WTC11 (cell line): ENCODE results near the gene SPOP. TPM values are rescaled to one million over a fixed set of nuclear protein-coding genes. Genes with fewer than 3 reads are reported as not detected.

Source experiments
- ATAC-seq: fragments of 200-7000 bp; cut with Tn5 transposase; 2 replicates; pipeline ENCODE4 v1.10.0; 2021; ENCODE audit warnings: mild to moderate bottlenecking, moderate library complexity
- CTCF ChIA-PET: fragments of 300-600 bp; sonication (Branson Sonifier 250); formaldehyde crosslinking; loops from one replicate; lab custom pipeline; 2021; ENCODE audit warnings: antibody characterized with exemption; lab: Charles Lee
- POLR2A ChIA-PET: fragments of 350-600 bp; sonication (Branson Sonifier 250); formaldehyde crosslinking; loops from one replicate; lab custom pipeline; 2021; ENCODE audit warnings: antibody characterized with exemption; lab: Charles Lee
- DNase-seq: peaks from one replicate; pipeline ENCODE4 v3.0.0; 2021; ENCODE audit warnings: low spot score
- H3K27ac Mint-ChIP-seq: 2 replicates; pipeline ENCODE4 v1.8.0; 2021; ENCODE audit warnings: mixed read lengths
- H3K27me3 Mint-ChIP-seq: 2 replicates; pipeline ENCODE4 v1.8.0; 2021; ENCODE audit warnings: low read depth, mild to moderate bottlenecking, moderate library complexity, mixed read lengths
- H3K36me3 Mint-ChIP-seq: 2 replicates; pipeline ENCODE4 v1.8.0; 2021; ENCODE audit warnings: mixed read lengths
- H3K4me1 Mint-ChIP-seq: 2 replicates; pipeline ENCODE4 v1.8.0; 2022; ENCODE audit warnings: mixed read lengths
- H3K4me3 Mint-ChIP-seq: 2 replicates; pipeline ENCODE4 v1.8.0; 2021; ENCODE audit warnings: mild to moderate bottlenecking, moderate library complexity, mixed read lengths
- H3K9me3 Mint-ChIP-seq: 2 replicates; pipeline ENCODE4 v1.8.0; 2021; ENCODE audit warnings: mixed read lengths
- ATF1 ChIP-seq: sonication (generic); formaldehyde crosslinking; IDR thresholded peaks from 2 replicates; pipeline ENCODE4 v1.8.1; 2023; ENCODE audit warnings: mild to moderate bottlenecking, moderate library complexity, missing genetic modification reagents
- CREB1 ChIP-seq: sonication (generic); formaldehyde crosslinking; IDR thresholded peaks from 2 replicates; pipeline ENCODE4 v1.8.0; 2023; ENCODE audit warnings: mild to moderate bottlenecking, missing genetic modification reagents
- ESRRA ChIP-seq: sonication (generic); formaldehyde crosslinking; IDR thresholded peaks from 2 replicates; pipeline ENCODE4 v1.8.1; 2022; ENCODE audit warnings: mild to moderate bottlenecking, missing genetic modification reagents, borderline replicate concordance
- FOXJ3 ChIP-seq: sonication (generic); formaldehyde crosslinking; IDR thresholded peaks from 2 replicates; pipeline ENCODE4 v1.9.0; 2021; ENCODE audit warnings: missing genetic modification reagents, mild to moderate bottlenecking, borderline replicate concordance
- GRHL2 ChIP-seq: fragments of 250-450 bp; sonication (Bioruptor Pico); IDR thresholded peaks from 2 replicates; pipeline ENCODE4 v1.8.0; 2022; ENCODE audit warnings: mild to moderate bottlenecking, moderate library complexity; ENCODE audit not compliant: insufficient replicate concordance, severe bottlenecking
- GTF2I ChIP-seq: fragments of 250-450 bp; sonication (Bioruptor Pico); conservative IDR thresholded peaks from 2 replicates; pipeline ENCODE4 v1.4.0; 2021; ENCODE audit warnings: mild to moderate bottlenecking
- HMGA2 ChIP-seq: fragments of 250-450 bp; sonication (Bioruptor Pico); IDR thresholded peaks from 2 replicates; pipeline ENCODE4 v1.4.0; 2021; ENCODE audit warnings: mild to moderate bottlenecking, moderate library complexity
- IRF2 ChIP-seq: sonication (generic); formaldehyde crosslinking; IDR thresholded peaks from 2 replicates; pipeline ENCODE4 v1.8.0; 2022; ENCODE audit warnings: low read depth, missing genetic modification reagents, borderline replicate concordance
- MAX ChIP-seq: sonication (generic); formaldehyde crosslinking; IDR thresholded peaks from 2 replicates; pipeline ENCODE4 v1.8.0; 2022; ENCODE audit warnings: mild to moderate bottlenecking, missing genetic modification reagents
- NR1H2 ChIP-seq: sonication (generic); formaldehyde crosslinking; IDR thresholded peaks from 2 replicates; pipeline ENCODE4 v1.9.0; 2021; ENCODE audit warnings: mild to moderate bottlenecking, moderate library complexity, missing genetic modification reagents
- NR3C1 ChIP-seq: sonication (generic); formaldehyde crosslinking; conservative IDR thresholded peaks from 2 replicates; pipeline ENCODE4 v1.8.1; 2023; ENCODE audit warnings: low read depth, mild to moderate bottlenecking, missing genetic modification reagents
- PRRX2 ChIP-seq: fragments of 250-450 bp; sonication (Bioruptor Pico); IDR thresholded peaks from 2 replicates; pipeline ENCODE4 v1.8.0; 2021; ENCODE audit warnings: mild to moderate bottlenecking
- SMAD3 ChIP-seq: sonication (generic); formaldehyde crosslinking; IDR thresholded peaks from 2 replicates; pipeline ENCODE4 v1.8.0; 2022; ENCODE audit warnings: missing genetic modification reagents, mild to moderate bottlenecking, borderline replicate concordance
- SMAD4 ChIP-seq: sonication (generic); formaldehyde crosslinking; IDR thresholded peaks from 2 replicates; pipeline ENCODE4 v1.8.0; 2022; ENCODE audit warnings: mild to moderate bottlenecking, missing genetic modification reagents
- TCF7 ChIP-seq: sonication (generic); formaldehyde crosslinking; IDR thresholded peaks from 2 replicates; pipeline ENCODE4 v1.8.0; 2022; ENCODE audit warnings: mild to moderate bottlenecking, low read depth, missing genetic modification reagents, moderate library complexity
- USF1 ChIP-seq: sonication (generic); formaldehyde crosslinking; IDR thresholded peaks from 2 replicates; pipeline ENCODE4 v1.8.0; 2022; ENCODE audit warnings: mild to moderate bottlenecking, missing genetic modification reagents
- USF2 ChIP-seq: sonication (generic); formaldehyde crosslinking; IDR thresholded peaks from 2 replicates; pipeline ENCODE4 v1.8.1; 2023; ENCODE audit warnings: mild to moderate bottlenecking, missing genetic modification reagents, moderate library complexity
- ZNF263 ChIP-seq: sonication (generic); formaldehyde crosslinking; IDR thresholded peaks from 2 replicates; pipeline ENCODE4 v1.8.1; 2022; ENCODE audit warnings: low read depth, mild to moderate bottlenecking, moderate library complexity, missing genetic modification reagents
- ZNF281 ChIP-seq: sonication (generic); formaldehyde crosslinking; IDR thresholded peaks from 2 replicates; pipeline ENCODE4 v1.8.0; 2023; ENCODE audit warnings: mild to moderate bottlenecking, missing genetic modification reagents
- ZNF317 ChIP-seq: sonication (generic); formaldehyde crosslinking; IDR thresholded peaks from 2 replicates; pipeline ENCODE4 v1.8.1; 2023; ENCODE audit warnings: low read depth, mild to moderate bottlenecking, moderate library complexity, missing genetic modification reagents, borderline replicate concordance
- ZNF396 ChIP-seq: fragments of 250-450 bp; sonication (Bioruptor Pico); IDR thresholded peaks from 2 replicates; pipeline ENCODE4 v1.8.0; 2021; ENCODE audit warnings: mild to moderate bottlenecking, moderate library complexity, borderline replicate concordance
- ZNF416 ChIP-seq: fragments of 250-450 bp; sonication (Bioruptor Pico); IDR thresholded peaks from 2 replicates; pipeline ENCODE4 v1.9.0; 2021; ENCODE audit warnings: mild to moderate bottlenecking, inconsistent platforms
- total RNA-seq: library from RNA; stranded (reverse); gene quantifications from 3 replicates; pipeline ENCODE4 v1.2.3, GENCODE V29; 2021
- TF ChIP-seq, protein P1 (sequence below): sonication (generic); formaldehyde crosslinking; IDR thresholded peaks from 2 replicates; pipeline ENCODE4 v1.8.1; 2023; ENCODE audit warnings: mild to moderate bottlenecking, missing genetic modification reagents
- TF ChIP-seq, protein P2 (sequence below): sonication (generic); formaldehyde crosslinking; IDR thresholded peaks from 2 replicates; pipeline ENCODE4 v1.8.0; 2022; ENCODE audit warnings: mild to moderate bottlenecking, missing genetic modification reagents
- TF ChIP-seq, protein P3 (sequence below): fragments of 250-450 bp; sonication (Bioruptor Pico); IDR thresholded peaks from 2 replicates; pipeline ENCODE4 v1.8.0; 2021; ENCODE audit warnings: mild to moderate bottlenecking

SPOP gene
- total RNA-seq, 1 experiment from 2014 or later, result 19.2 TPM

- H3K4me3 Mint-ChIP-seq, result no peak overlapping the region
- H3K4me1 Mint-ChIP-seq, result peaks cover 21% of the 10 kb centered on the region
- CTCF ChIA-PET, result interaction anchor here (0.6 to 2.4 kb wide), 2 partner anchors 89 to 155 kb away, joined by 3 to 13 read pairs; no protein-coding TSS in a partner anchor
- peak overlapping the region; percentile 90 for H3K27ac Mint-ChIP-seq
- peaks cover 2% of the 10 kb centered on the region; the same call in 1 of the 2 replicates for H3K36me3 Mint-ChIP-seq
- TF ChIP-seq PRRX2 (CRISPR knock-in tag), result no peak
- no peak for TF ChIP-seq GRHL2 (CRISPR knock-in tag)
- TF ChIP-seq TCF7 (CRISPR knock-in tag), result no peak
- TF ChIP-seq ZNF263 (CRISPR knock-in tag), result no peak
- TF ChIP-seq MAX (CRISPR knock-in tag), result no peak
- TF ChIP-seq ZNF396 (CRISPR knock-in tag), result no peak
- TF ChIP-seq FOXJ3 (CRISPR knock-in tag), result no peak
- TF ChIP-seq SMAD3 (CRISPR knock-in tag), result no peak
- TF ChIP-seq CREB1, result no peak
- no peak for TF ChIP-seq NR1H2
- no peak for TF ChIP-seq ATF1 (CRISPR knock-in tag)
- TF ChIP-seq, all 79 proteins: peak for 0
- DNase-seq (no peak), ATAC-seq (no peak)
- H3K27me3 Mint-ChIP-seq, result no peaks in the 10 kb centered on the region
- POLR2A ChIA-PET, result no interaction called here
- no peaks in the 10 kb centered on the region; the same call in 1 of the 2 replicates for H3K9me3 Mint-ChIP-seq
These were observed 32.2 kb downstream of the SPOP start for GRCh38 chr17:49645654-49646053.

GRCh38 chr17:49640556-49640955 is 37.3 kb downstream of the SPOP start:
- Mint-ChIP-seq H3K36me3 (peaks cover 15% of the 10 kb centered on the region), H3K27me3 (no peaks in the 10 kb centered on the region), H3K9me3 (peaks cover 13% of the 10 kb centered on the region), H3K4me1 (peaks cover 8% of the 10 kb centered on the region), H3K4me3 (no peak overlapping the region), H3K27ac (no peak overlapping the region)
- ATAC-seq (no peak), DNase-seq (no peak)
- ChIA-PET POLR2A (no interaction called here), CTCF (no interaction called here)
- TF ChIP-seq ZNF416, result no peak
- TF ChIP-seq HMGA2, result no peak
- TF ChIP-seq NR3C1 (CRISPR knock-in tag), result no peak
- TF ChIP-seq IRF2 (CRISPR knock-in tag), result no peak
- no peak for TF ChIP-seq ZNF317
- TF ChIP-seq, protein P1, sequence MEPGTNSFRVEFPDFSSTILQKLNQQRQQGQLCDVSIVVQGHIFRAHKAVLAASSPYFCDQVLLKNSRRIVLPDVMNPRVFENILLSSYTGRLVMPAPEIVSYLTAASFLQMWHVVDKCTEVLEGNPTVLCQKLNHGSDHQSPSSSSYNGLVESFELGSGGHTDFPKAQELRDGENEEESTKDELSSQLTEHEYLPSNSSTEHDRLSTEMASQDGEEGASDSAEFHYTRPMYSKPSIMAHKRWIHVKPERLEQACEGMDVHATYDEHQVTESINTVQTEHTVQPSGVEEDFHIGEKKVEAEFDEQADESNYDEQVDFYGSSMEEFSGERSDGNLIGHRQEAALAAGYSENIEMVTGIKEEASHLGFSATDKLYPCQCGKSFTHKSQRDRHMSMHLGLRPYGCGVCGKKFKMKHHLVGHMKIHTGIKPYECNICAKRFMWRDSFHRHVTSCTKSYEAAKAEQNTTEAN (CRISPR knock-in tag), result no peak
- no peak for TF ChIP-seq USF2 (CRISPR knock-in tag)
- TF ChIP-seq GRHL2 (CRISPR knock-in tag), result no peak
- no peak for TF ChIP-seq ZNF281 (CRISPR knock-in tag)
- no peak for TF ChIP-seq ESRRA (CRISPR knock-in tag)
- TF ChIP-seq GTF2I (CRISPR knock-in tag), result no peak
- no peak for TF ChIP-seq SMAD3 (CRISPR knock-in tag)
- TF ChIP-seq SMAD4 (CRISPR knock-in tag), result no peak
- TF ChIP-seq, protein P2, sequence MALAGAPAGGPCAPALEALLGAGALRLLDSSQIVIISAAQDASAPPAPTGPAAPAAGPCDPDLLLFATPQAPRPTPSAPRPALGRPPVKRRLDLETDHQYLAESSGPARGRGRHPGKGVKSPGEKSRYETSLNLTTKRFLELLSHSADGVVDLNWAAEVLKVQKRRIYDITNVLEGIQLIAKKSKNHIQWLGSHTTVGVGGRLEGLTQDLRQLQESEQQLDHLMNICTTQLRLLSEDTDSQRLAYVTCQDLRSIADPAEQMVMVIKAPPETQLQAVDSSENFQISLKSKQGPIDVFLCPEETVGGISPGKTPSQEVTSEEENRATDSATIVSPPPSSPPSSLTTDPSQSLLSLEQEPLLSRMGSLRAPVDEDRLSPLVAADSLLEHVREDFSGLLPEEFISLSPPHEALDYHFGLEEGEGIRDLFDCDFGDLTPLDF (CRISPR knock-in tag), result no peak
- TF ChIP-seq, protein P3, sequence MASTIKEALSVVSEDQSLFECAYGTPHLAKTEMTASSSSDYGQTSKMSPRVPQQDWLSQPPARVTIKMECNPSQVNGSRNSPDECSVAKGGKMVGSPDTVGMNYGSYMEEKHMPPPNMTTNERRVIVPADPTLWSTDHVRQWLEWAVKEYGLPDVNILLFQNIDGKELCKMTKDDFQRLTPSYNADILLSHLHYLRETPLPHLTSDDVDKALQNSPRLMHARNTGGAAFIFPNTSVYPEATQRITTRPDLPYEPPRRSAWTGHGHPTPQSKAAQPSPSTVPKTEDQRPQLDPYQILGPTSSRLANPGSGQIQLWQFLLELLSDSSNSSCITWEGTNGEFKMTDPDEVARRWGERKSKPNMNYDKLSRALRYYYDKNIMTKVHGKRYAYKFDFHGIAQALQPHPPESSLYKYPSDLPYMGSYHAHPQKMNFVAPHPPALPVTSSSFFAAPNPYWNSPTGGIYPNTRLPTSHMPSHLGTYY (CRISPR knock-in tag), result no peak
- no peak for TF ChIP-seq USF1 (CRISPR knock-in tag)
